Progenitor cell of endocrine pancreas (in vitro differentiated cells): ENCODE measurements around the gene RPP38. TPM values are rescaled to one million over a fixed set of nuclear protein-coding genes. Genes with fewer than 3 reads are reported as not detected.
A peak's percentile ranks its signal among the peaks of the same experiment; 100 is the strongest.

ENCODE experiments used
- DNase-seq: peaks from one replicate; pipeline ENCODE4 v3.0.0; 2021; ENCODE audit warnings: low spot score; ENCODE audit not compliant: unreplicated experiment
- H3K27ac Mint-ChIP-seq: 2 replicates; pipeline ENCODE4 v1.8.0; 2021; ENCODE audit warnings: mild to moderate bottlenecking, moderate library complexity, mixed read lengths
- H3K27me3 Mint-ChIP-seq: 2 replicates; pipeline ENCODE4 v1.8.0; 2021; ENCODE audit warnings: mixed read lengths
- H3K36me3 Mint-ChIP-seq: 2 replicates; pipeline ENCODE4 v1.8.0; 2022; ENCODE audit warnings: mixed read lengths; ENCODE audit not compliant: insufficient read depth
- H3K4me1 Mint-ChIP-seq: 2 replicates; pipeline ENCODE4 v1.8.0; 2021; ENCODE audit warnings: low read depth, mixed read lengths
- H3K4me3 Mint-ChIP-seq: 2 replicates; pipeline ENCODE4 v1.8.0; 2021; ENCODE audit warnings: low read depth, mild to moderate bottlenecking, moderate library complexity, mixed read lengths
- H3K9me3 Mint-ChIP-seq: 2 replicates; pipeline ENCODE4 v1.8.0; 2021; ENCODE audit warnings: low read depth, mixed read lengths
- total RNA-seq: library from RNA; stranded (reverse); gene quantifications from 2 replicates; pipeline ENCODE4 v1.2.1, GENCODE V29; 2021
- TF ChIP-seq, protein P1 (sequence below): fragments of 200-600 bp; sonication (generic); IDR thresholded peaks from one replicate; pipeline ENCODE4 v1.5.0; 2021; ENCODE audit warnings: antibody characterized with exemption, mild to moderate bottlenecking; ENCODE audit not compliant: unreplicated experiment

The RPP38 gene
- total RNA-seq, 1 donor from 2014 or later, result 20.0 TPM

- H3K36me3 Mint-ChIP-seq, result peaks cover 24% of the 10 kb centered on the region
- H3K9me3 Mint-ChIP-seq, result no peaks in the 10 kb centered on the region
- no peak overlapping the region for H3K4me3 Mint-ChIP-seq
- DNase-seq, result peak; percentile 54
- no peaks in the 10 kb centered on the region for H3K4me1 Mint-ChIP-seq
- H3K27ac Mint-ChIP-seq, result peak overlapping the region; percentile 74
- no peaks in the 10 kb centered on the region for H3K27me3 Mint-ChIP-seq
- TF ChIP-seq, protein P1, sequence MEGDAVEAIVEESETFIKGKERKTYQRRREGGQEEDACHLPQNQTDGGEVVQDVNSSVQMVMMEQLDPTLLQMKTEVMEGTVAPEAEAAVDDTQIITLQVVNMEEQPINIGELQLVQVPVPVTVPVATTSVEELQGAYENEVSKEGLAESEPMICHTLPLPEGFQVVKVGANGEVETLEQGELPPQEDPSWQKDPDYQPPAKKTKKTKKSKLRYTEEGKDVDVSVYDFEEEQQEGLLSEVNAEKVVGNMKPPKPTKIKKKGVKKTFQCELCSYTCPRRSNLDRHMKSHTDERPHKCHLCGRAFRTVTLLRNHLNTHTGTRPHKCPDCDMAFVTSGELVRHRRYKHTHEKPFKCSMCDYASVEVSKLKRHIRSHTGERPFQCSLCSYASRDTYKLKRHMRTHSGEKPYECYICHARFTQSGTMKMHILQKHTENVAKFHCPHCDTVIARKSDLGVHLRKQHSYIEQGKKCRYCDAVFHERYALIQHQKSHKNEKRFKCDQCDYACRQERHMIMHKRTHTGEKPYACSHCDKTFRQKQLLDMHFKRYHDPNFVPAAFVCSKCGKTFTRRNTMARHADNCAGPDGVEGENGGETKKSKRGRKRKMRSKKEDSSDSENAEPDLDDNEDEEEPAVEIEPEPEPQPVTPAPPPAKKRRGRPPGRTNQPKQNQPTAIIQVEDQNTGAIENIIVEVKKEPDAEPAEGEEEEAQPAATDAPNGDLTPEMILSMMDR, result peak; percentile 88
Observed at GRCh38 chr10:15106352-15107013, 9.3 kb downstream of the RPP38 start.

- no peaks in the 10 kb centered on the region for H3K9me3 Mint-ChIP-seq
- H3K27me3 Mint-ChIP-seq, result no peaks in the 10 kb centered on the region
- no peak for DNase-seq
- H3K4me1 Mint-ChIP-seq, result no peaks in the 10 kb centered on the region
- H3K4me3 Mint-ChIP-seq, result no peak overlapping the region
- peaks cover 26% of the 10 kb centered on the region for H3K36me3 Mint-ChIP-seq
- TF ChIP-seq, protein P1, result no peak
- H3K27ac Mint-ChIP-seq, result no peak overlapping the region
Observed at GRCh38 chr10:15112657-15113056, 15.5 kb downstream of the RPP38 start.

GRCh38 chr10:15113766-15114165 is 16.6 kb downstream of the RPP38 start:
- H3K27me3 Mint-ChIP-seq, result no peaks in the 10 kb centered on the region
- no peaks in the 10 kb centered on the region for H3K4me1 Mint-ChIP-seq
- H3K4me3 Mint-ChIP-seq, result no peak overlapping the region
- DNase-seq, result no peak
- TF ChIP-seq, protein P1, result no peak
- no peaks in the 10 kb centered on the region for H3K9me3 Mint-ChIP-seq
- H3K27ac Mint-ChIP-seq, result no peak overlapping the region
- peaks cover 18% of the 10 kb centered on the region for H3K36me3 Mint-ChIP-seq

DNA sequence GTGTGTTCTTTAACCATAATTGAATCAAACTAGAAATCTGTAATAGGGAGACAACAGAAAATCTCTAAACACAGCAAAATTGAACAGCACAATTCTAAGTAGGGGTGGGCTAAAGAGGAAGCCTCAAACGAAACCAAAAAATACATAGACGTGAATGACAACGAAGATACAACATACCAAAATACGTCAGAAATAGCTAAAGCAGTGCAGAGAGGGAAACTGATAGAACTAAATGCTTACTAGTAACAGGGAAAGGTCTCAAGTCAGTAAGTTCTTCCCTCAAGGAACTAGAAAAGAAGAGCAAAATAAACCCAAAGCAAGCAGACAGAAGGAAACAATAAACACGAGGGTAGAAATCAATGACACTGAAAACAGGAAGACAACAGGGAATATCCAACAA is 19.1 kb downstream of the RPP38 start:
- no peak for DNase-seq
- no peak overlapping the region for H3K4me3 Mint-ChIP-seq
- H3K27me3 Mint-ChIP-seq, result no peaks in the 10 kb centered on the region
- H3K4me1 Mint-ChIP-seq, result no peaks in the 10 kb centered on the region
- no peak overlapping the region for H3K27ac Mint-ChIP-seq
- TF ChIP-seq, protein P1, result no peak
- peaks cover 21% of the 10 kb centered on the region for H3K36me3 Mint-ChIP-seq
- no peaks in the 10 kb centered on the region for H3K9me3 Mint-ChIP-seq

DNA sequence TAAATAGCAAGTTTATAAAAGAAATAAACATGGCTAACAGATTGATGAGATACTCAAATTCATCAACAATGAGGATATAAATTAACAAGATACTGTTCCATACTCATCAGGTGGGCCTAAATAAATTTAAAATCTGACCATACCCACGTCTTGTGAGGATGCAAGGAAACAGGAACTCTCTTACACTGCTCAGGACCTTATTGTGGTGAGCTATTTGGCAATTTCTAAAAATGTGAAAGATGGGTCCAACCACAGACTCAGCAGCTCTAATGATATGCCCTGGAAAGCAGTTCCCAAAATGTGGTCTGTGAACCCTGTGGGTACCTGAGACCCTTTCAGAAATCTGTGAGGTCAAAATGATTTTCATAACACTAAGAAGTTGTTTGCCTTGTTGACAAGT is 21.5 kb downstream of the RPP38 start:
- peaks cover 15% of the 10 kb centered on the region for H3K36me3 Mint-ChIP-seq
- TF ChIP-seq, protein P1, result no peak
- H3K9me3 Mint-ChIP-seq, result no peaks in the 10 kb centered on the region
- H3K27ac Mint-ChIP-seq, result no peak overlapping the region
- no peak overlapping the region for H3K4me3 Mint-ChIP-seq
- H3K27me3 Mint-ChIP-seq, result no peaks in the 10 kb centered on the region
- H3K4me1 Mint-ChIP-seq, result no peaks in the 10 kb centered on the region
- DNase-seq, result no peak
